Renal pelvis (tissue), 4 donors: ENCODE data around the gene DNMT1. TPM values are rescaled to one million over a fixed set of nuclear protein-coding genes. Genes with fewer than 3 reads are reported as not detected.

Experiments
- DNase-seq: peaks from one replicate; pipeline ENCODE4 v3.0.0-alpha.2; 2013
- polyA plus RNA-seq, 3 donors: library from polyadenylated mRNA; unstranded; fragments of 120-200 nt; gene quantifications; one replicate each; pipeline ENCODE4 v1.2.1, GENCODE V29; 2013; ENCODE audit not compliant: insufficient read length in 3 of 3

DNMT1 gene
- polyA plus RNA-seq, 3 donors, result 102 to 125 (median 107) TPM

DNA sequence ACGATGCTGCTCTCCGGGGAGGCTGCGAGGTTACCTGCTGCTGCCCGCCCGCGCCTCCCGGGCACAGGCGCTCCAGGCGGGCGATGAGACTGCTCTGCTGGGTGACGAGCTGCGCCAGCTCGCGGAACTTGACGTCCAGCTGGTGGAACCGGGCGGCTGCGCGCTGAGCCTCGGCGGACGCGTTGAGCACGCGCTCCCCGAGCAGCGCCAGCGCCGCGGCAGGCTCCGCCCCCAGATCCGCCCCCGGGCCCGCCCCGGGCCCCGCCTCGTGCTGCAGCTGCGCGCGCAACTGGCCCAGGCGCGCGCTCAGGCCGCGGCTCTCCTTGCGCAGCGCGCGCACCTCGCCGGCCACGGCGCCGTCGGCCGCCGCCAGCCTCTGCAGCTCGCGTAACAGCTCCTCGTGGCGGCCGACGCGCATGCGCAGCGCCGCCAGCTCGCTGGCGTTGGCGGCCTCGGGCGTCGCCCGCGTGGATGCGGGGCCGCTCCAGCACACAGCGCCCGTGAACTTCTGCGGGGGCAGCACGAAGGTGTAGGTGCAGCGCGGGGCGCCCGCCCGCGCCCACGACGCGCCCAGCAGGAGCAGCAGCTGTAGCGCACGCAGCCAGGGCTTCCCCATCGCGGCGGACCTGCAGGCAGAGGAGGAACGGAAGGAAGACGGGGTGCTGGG, 98.7 kb downstream of the DNMT1 start:
- DNase-seq, result peak; percentile 88

DNA sequence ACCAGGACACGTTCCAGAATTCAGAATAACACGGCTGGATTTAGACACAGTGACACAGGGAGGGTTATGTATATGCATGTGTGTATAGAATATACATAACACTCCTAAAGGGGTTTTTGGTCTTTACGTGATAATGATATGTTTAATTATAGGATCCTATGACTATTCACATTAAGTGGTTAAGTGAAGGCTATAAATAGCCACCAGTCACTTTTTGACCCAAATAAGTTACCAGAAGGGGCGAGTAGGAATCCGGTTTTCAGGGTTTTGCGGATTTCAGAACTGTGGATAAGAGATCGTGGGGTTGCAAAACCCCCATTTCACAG, 99.2 kb downstream of the DNMT1 start:
- no peak for DNase-seq

DNA sequence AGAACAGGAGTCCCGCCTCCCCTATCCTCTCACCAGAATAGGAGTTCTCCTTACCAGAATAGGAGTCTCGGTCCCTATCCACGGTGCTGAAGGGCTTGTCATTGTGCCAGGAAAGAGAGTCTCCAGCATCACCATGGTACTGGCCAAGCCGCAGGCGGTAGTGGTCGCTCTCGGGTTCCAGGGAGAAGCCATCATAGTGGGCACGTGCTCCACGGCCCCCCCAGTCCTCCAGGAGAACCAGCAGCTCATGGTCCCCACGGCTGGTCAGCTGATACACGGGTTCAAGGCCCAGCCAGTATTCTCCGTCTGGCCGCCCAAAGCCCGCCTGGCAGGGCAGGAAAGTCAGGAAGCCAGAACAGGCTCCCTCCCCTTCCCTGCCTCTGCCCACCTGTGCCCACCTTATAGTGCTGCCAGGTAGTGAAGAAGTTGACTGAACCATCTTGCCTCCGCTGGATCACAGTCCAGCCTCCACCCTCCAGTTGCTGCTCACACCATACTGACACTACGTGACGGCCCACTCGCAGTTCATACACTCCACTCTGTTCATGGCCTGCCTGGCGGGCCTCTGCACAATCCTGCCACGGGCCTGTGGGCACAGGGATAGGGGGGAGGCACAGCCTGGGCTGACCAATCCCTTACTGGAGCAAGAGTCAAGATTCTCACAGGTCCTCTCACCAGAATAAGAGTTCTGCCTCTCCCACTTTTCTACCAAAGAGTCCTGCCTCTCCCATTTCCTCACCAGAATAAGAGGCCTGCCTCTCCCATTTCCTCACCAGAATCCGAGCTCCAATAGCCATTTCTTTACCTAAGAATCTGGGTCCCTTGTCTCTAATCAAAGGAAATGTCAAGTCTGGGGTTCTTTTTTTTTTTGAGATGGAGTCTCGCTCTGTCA, 101.2 kb downstream of the DNMT1 start:
- no peak for DNase-seq

DNA sequence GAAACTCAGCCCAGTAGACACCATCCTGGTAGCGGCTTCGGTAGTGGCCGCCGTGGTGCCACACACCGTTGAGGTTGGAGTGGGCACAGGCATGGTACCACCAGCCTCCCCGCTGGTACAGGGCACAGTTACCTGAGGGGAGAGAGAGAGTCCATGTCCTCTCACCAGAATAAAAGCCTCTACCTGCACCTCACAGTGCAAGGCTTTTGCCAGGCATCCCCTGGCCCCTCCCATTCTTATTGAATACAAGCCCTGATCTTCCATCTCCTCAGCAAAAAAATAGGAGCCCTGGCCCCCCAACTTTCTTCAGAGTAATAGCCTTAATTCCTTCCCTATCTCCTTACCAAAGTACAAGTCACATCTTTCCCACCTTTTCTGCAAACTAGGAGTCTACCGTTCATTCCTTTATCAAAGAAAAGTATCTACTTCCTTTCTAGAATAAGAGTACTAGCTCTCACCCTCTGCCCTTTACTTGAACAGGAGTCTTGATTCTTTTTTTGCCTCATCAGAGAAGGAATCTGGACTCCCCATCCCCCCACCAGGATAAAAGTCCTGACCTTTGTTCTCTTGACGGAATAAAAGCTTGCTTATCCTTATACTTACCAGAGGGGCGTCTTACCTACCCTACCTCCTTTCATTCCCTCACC, 102.0 kb downstream of the DNMT1 start:
- no peak for DNase-seq

DNA sequence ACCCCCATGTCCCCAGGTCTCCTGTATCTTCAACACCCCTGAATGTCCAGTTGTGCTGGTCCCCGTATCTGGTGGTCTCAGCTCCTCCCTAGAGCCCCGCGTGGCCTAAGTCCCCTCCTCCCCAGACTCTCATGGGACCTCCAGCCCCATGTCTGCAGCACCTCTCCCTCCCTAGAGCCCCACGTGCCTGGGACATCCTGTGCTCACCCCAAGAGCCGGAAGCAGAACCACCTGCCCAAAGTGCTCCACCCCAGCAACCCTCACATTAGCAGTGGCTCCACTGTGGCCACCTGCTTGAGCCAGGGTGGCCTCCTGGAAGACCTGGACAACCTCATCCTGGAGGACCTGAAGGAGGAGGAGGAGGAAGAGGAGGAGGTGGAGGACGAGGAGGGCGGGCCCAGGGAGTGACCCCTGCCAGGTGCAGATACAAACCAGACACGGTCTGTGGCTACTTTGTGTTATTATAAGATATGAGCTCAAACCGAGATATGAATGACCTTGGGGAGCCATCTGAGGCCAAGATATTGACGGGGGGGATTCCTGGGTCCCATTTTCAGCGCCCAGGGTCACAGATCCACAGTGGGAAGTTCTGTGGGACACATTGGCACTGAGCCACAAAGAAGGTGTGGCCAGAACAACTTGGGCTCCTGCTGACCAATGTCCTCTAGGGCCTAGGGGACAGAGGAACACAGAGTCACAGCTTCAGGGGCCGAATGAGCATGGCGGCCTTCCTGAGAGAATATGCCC, 102.7 kb downstream of the DNMT1 start:
- no peak for DNase-seq

DNA sequence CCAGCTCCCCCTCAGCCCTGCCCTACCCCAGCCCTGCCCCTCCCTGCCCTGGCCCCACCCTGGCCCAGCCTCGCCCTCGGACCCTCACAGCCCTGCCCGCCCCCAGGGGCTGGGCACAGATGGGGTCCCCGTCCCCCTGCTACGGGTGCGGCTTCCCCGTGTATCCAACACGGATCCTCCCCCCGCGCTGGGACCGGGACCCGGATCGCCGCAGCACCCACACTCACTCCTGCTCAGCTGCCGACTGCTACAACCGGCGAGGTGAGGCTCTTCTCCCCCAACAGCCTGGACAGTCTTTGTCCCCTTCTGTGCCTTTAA, 103.4 kb downstream of the DNMT1 start:
- no peak for DNase-seq

DNA sequence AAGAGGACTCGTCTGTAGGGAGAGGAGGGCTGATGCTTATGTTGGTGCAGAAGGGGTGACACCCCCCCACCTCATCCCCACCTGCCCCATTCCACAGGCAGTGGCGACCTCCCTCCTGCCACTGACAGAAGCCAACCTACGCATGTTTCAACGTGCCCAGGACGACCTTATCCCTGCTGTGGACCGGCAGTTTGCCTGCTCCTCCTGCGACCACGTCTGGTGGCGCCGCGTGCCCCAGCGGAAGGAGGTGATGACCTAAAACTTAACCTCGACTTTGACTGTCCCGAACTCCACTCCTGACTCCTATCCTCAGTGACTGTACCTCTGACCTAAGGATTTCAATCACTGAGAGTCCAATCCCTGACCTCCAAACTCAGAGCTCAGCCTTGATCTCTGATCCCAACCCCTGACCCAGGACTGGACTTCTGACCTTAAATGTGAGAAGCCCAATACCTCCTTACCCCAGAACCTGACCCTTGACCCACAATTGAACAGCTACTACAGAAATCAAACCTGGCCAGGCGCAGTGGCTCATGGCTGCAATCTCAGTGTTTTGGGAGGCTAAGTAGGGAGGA, 104.9 kb downstream of the DNMT1 start:
- DNase-seq, result no peak

DNA sequence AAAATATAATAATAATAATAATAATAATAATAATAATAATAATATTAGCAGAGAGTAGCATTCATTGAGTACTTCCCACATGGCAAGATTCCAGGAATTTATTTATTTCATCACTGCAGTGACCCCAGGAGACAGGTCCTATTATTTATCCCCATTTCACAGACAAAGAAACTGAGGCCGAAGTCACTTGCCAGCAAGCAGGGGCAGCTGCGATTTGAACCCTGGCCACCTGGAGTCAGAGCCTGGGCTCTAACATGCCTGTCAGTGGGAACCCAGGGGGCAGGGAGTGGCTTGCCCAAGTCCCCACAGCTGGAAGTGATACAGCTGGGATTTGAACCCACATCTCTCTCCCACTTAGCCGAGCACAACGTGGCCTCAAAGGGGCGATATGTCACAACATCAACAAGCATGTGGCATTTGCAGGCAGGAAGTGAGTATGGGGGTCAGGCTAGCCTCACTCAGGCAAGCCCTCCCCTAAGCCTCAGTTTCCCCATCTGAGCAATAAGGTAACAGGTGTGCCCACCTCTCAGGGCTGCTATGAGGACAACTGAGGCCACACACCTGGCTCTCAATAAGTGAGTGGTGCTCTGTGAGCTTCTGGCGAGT, 105.7 kb downstream of the DNMT1 start:
- no peak for DNase-seq

DNA sequence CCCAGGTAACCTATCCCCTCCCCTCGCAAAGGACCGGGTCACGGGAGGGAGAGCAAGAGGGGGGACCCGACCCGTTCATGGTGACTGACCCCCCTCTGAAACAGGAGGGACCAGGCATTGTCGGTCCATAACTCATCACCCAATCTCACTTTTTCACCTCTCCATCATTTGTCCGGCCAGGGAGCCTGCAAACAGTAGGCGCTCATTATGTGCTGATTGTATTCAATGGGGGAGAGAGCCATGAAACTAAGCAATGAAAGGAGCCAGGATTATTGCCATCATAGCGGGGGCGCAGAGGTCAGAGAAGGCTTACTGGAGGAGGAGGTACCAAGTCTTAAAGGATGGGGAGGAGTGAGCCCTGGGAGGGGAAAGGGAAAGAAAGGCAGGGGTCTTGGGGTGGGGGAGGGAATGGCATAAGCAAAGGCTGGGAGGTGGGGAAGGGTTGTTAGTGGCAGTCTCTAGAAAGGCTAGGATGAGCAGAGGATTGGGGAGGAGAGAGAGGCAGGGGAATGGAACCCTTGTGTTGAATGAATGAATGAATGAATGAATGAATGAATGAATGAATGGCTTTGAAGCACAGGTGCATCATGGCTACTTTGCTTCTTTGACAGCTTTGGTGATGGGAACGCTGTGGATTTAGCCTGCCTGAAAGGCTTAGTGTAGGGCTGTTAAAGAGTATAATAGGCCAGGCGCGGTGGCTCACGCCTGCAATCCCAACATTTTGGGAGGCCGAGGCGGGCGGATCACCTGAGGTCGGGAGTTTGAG, 107.3 kb downstream of the DNMT1 start:
- no peak for DNase-seq

DNA sequence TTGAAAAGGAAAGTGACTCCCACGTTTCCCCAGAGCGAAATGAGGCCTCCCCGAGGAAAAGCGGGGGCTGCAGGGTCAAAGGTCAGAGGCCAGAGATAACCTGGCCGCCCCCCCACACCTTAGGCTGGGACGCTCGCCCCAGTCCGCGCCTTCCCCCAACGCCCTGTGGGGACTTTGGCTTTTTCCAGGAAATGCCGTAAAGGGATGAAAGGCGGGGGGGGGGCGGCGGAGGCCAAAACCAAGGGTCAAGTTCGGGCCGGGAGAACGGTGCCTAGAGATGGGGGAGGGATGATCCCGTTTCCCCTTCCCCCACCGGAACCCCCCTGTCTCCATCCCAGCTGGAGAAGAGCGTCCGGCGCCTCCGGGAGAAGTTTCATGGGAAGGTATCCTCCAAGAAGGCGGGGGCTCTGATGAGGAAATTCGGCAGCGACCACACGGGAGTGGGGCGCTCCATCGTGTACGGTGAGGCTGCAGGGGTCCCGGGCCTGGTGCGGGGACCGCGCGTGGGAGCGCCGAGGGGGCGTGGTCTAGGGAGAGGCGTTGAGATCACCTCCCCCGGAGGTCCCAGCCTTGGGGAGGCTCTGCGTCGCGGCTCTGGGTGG, 108.1 kb downstream of the DNMT1 start:
- DNase-seq, result peak; percentile 22

DNA sequence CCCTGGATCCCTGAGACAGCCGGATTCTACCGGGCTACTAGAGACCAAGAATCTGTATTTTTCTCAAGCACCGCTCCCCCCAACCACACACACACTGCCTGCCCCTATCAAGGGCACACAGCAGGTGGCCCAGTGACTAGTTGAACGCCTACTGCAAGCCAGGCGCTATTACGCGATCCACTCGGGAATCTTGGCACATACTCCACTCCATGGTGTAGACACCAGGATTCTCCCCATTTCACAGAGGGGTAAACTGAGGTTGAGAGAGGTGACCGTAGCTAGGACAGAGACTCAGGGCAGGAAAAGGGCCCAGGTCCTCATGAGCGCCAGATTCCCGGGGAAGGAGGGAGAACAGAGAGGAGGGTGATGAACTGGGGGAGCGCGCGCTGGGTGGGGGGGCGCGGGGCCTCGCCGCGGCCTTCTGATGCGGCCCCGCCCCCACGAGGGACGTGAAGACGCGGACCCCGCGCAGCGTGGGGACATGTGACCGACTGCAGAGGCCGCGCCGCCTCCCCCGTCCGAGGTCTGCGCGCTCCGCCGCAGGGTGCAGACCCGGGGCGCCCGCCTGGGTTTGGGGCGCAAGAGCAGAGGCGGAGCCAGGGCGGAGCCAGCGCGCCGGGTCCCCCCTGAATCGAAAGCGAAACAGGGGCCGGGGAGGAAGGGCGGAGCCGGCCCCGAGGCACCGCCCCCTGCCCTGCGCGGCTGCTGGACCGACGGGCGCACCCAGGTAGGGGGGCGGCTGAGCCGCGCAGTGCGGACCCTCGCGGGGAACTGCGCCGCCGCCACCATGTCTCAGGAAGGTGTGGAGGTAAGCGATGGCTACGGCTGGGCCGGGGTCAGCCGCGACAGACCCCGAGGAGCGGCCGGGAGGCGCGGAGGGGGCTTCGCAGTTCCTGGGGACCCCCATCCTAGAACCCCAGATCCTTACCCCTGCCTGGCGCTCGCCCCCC, 108.8 kb downstream of the DNMT1 start, which contains the start of gene SHFL:
TSS of gene SHFL (plus strand) at position 677 of the 950 bp plus-strand sequence. CDS start at position 788, 111 bp downstream.
- DNase-seq, result peak; percentile 66

DNA sequence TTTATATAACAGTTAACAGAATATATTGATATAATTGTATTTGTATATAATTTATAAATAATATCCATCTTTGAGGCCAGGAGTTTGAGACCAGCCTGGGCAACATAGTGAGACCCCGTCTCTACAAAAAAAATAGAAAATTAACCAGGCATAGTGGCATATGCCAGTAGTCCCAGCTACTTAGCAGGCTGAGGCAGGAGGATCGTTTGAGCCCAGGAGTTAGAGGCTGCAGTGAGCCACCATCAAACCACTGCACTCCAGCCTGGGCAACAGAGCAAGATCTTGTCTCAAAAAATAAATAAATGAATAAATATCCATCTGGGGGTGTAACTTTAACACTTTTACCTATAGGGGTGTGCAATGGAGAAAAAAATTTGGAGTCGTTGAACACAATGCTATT, 110.0 kb downstream of the DNMT1 start:
- no peak for DNase-seq

DNA sequence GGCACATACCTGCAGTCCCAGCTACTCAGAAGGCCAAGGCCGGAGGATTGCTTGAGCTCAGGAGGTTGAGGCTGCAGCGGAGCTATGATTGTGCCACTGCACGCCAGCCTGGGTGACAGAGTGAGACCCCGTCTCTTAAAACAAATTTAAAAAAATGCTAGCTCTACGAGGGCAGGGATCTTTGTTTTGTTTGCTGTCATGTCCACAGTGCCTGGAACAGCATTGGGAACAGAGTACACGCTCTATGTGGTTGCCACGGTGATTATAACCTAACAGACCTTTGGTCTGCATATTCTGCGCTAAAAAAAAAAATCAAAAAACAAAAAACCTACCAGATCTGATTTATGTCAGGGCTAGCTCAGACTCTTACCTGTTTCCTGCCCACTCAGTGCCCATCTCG, 110.8 kb downstream of the DNMT1 start:
- no peak for DNase-seq

Other genes starting within 250 kb of the DNMT1 start
- 1 to 10 TPM in 2 of 3 donors, under 1 TPM in 1; 0.99 to 1.4 (median 1.1) TPM for gene COL5A3, start 184.4 kb downstream of the DNMT1 start, polyA plus RNA-seq
- gene RDH8, start 181.5 kb downstream of the DNMT1 start, polyA plus RNA-seq, result not detected
- gene SHFL, start 108.6 kb downstream of the DNMT1 start, polyA plus RNA-seq, result 10 to 100 TPM; 25.0 to 30.2 (median 27.7) TPM
- gene ANGPTL6, start 92.3 kb downstream of the DNMT1 start, polyA plus RNA-seq, result 1 to 10 TPM; 1.6 to 3.9 (median 3.5) TPM
- gene PPAN, start 88.6 kb downstream of the DNMT1 start, polyA plus RNA-seq, result 10 to 100 TPM; 35.7 to 45.6 (median 36.6) TPM
- 10 to 100 TPM; 14.2 to 19.3 (median 18.4) TPM for gene P2RY11, start 83.3 kb downstream of the DNMT1 start, polyA plus RNA-seq
- gene EIF3G, start 75.1 kb downstream of the DNMT1 start, polyA plus RNA-seq, result 100 to 1,000 TPM; 197 to 223 (median 211) TPM
- 10 to 100 TPM; 12.1 to 13.5 (median 12.3) TPM for gene S1PR2, start 36.4 kb upstream of the DNMT1 start, polyA plus RNA-seq
- 10 to 100 TPM; 47.5 to 58.3 (median 58.1) TPM for gene MRPL4, start 57.3 kb upstream of the DNMT1 start, polyA plus RNA-seq
- 1 to 10 TPM; 5.0 to 6.6 (median 5.6) TPM for gene ICAM1, start 76.2 kb upstream of the DNMT1 start, polyA plus RNA-seq
- gene ICAM4, start 92.0 kb upstream of the DNMT1 start, polyA plus RNA-seq, result under 1 TPM; 0.49 to 0.62 (median 0.53) TPM
- under 1 TPM in 2 of 3 donors, not detected in 1; 0.10 to 0.17 TPM for gene ICAM5, start 95.0 kb upstream of the DNMT1 start, polyA plus RNA-seq
- 10 to 100 TPM in 1 of 3 donors, 1 to 10 TPM in 2; 5.8 to 10.2 (median 7.5) TPM for gene ZGLP1, start 114.9 kb upstream of the DNMT1 start, polyA plus RNA-seq
- 10 to 100 TPM; 18.9 to 25.4 (median 22.1) TPM for gene FDX2, start 121.1 kb upstream of the DNMT1 start, polyA plus RNA-seq
- gene RAVER1, start 138.6 kb upstream of the DNMT1 start, polyA plus RNA-seq, result 10 to 100 TPM; 31.9 to 43.4 (median 37.1) TPM
- 10 to 100 TPM in 1 of 3 donors, 1 to 10 TPM in 2; 8.6 to 10.0 (median 9.9) TPM for gene ICAM3, start 144.7 kb upstream of the DNMT1 start, polyA plus RNA-seq
- 100 to 1,000 TPM; 115 to 155 (median 151) TPM for gene TYK2, start 185.6 kb upstream of the DNMT1 start, polyA plus RNA-seq
- gene CDC37, start 208.6 kb upstream of the DNMT1 start, polyA plus RNA-seq, result 100 to 1,000 TPM; 166 to 183 (median 170) TPM
- 1 to 10 TPM; 2.0 to 2.6 (median 2.1) TPM for gene PDE4A, start 225.6 kb upstream of the DNMT1 start, polyA plus RNA-seq